ENCODE data around the gene SRPX. TPM values are rescaled to one million over a fixed set of nuclear protein-coding genes. Genes with fewer than 3 reads are reported as not detected.

SRPX gene
- total and polyA plus RNA-seq, 2 donors (not counting 1 experiment from before 2014, with no cell fraction given) = 0.59 TPM; not detected in 1

DNA sequence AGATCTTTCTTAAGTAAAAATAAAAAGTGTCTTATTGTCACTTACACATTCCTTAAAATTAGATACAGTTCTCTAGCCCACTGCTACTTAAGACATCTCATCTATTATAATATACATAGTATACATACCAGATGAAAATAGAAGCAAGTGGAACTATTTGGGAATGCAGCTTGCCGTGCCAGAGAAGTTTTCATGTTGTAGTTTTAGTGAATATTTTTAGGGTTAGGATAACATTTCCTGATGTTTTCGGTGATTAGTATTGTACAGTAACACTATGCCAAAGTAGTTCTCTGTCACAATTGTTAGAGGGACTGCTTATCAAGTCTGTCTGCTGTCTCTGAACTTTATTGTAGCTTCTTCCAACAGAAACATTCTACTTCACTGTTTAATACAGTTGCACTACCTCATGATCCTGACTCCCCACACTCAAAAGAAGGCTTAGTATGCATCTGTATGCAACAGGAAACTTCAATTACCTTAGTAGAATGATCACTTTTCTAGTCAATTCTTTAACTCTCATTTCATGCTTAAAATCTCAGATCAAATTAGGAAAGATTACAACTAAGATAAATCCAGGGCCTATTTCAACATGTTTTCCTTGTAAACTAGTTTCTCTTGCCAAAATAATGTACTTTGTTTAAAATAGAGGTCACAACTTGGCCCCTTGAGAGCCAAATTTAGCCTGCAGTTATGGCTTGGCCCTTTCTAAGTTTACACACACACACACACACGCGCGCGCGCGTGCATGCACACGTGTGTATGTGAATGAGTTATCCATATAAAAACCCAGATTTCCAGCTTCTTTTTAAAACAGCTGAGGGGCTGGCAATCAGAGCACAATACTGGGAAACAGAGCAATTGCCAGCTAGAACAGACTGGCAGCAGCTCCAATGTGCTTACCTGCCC, 42.3 kb upstream of the SRPX start:
- no peak overlapping the region for H3K9ac ChIP-seq (ENCODE audit: low read length)

DNA sequence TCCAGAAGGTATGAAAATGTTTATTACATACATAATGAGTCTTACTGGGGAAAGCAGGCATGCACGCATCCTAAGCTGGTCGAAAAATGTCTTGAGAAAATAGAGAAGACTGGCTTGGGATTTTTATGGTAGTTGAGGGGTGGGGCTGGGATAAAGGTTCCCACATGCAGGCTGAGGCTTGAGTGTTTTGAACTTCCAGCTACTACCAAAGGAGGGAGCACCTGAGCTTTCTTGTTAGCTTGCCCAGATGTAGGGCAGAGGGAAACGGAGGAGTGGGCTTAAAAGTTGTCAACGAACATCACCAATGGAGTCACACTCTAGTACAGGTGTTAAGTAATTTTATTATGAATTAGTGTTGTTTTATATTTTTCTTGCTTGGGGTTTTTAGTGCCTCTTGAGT, 39.6 kb upstream of the SRPX start:
- no peak overlapping the region for H3K27ac Mint-ChIP-seq
- ChIA-PET CTCF (no interaction called here), POLR2A (no interaction called here)
- no peaks in the 10 kb centered on the region for H4K20me1 ChIP-seq (ENCODE audit: control insufficient read depth, insufficient read depth, low read length, poor library complexity, severe bottlenecking)
- no peaks in the 10 kb centered on the region for H3K9me3 ChIP-seq (ENCODE audit: control extremely low read depth in 1 of 3, control insufficient read depth in 2 of 3, insufficient read depth in 1 of 3, low read length in 2 of 3)
- no peaks in the 10 kb centered on the region for H3K36me3 ChIP-seq (replicated peaks in 1 of 2; ENCODE audit: control extremely low read depth in 1 of 2, control insufficient read depth in 1 of 2, extremely low read depth in 1 of 2, insufficient read depth in 2 of 2, low read length in 1 of 2)
- no peak overlapping the region for H3K4me3 ChIP-seq (ENCODE audit: control extremely low read depth in 1 of 5, extremely low read depth in 1 of 5, insufficient read depth in 1 of 5, low read depth in 2 of 5, low read length in 4 of 5)
- TF ChIP-seq, protein P1, sequence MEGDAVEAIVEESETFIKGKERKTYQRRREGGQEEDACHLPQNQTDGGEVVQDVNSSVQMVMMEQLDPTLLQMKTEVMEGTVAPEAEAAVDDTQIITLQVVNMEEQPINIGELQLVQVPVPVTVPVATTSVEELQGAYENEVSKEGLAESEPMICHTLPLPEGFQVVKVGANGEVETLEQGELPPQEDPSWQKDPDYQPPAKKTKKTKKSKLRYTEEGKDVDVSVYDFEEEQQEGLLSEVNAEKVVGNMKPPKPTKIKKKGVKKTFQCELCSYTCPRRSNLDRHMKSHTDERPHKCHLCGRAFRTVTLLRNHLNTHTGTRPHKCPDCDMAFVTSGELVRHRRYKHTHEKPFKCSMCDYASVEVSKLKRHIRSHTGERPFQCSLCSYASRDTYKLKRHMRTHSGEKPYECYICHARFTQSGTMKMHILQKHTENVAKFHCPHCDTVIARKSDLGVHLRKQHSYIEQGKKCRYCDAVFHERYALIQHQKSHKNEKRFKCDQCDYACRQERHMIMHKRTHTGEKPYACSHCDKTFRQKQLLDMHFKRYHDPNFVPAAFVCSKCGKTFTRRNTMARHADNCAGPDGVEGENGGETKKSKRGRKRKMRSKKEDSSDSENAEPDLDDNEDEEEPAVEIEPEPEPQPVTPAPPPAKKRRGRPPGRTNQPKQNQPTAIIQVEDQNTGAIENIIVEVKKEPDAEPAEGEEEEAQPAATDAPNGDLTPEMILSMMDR (IDR thresholded peaks at IDR 0.05) = no peak
- TF ChIP-seq EZH2 (IDR thresholded peaks at IDR 0.05; ENCODE audit: borderline replicate concordance, insufficient read depth, low read depth, low read length, poor library complexity, severe bottlenecking) = no peak
- no peaks in the 10 kb centered on the region for H3K4me1 ChIP-seq (ENCODE audit: control insufficient read depth in 2 of 2, insufficient read depth in 2 of 2, low read length in 2 of 2)
- no peak overlapping the region for H3K9ac ChIP-seq (ENCODE audit: low read length)
- intact Hi-C loops (cut with micrococcal nuclease) = loop anchor here (2.0 kb wide), 1 partner anchor 67 kb away; the partner anchor contains the start of gene RPGR
- H3K4me2 ChIP-seq (replicated peaks; ENCODE audit: low read depth, low read length, poor library complexity, severe bottlenecking) = no peak overlapping the region
- no peaks in the 10 kb centered on the region for H3K79me2 ChIP-seq (ENCODE audit: control insufficient read depth, insufficient read depth, low read length)
- no CpG with 5 or more reads among the region's 4 CpGs for whole genome bisulfite sequencing (ENCODE audit: insufficient coverage)
- H3K9me3 Mint-ChIP-seq (ENCODE audit: insufficient read depth) = no peaks in the 10 kb centered on the region
- H3K4me3 Mint-ChIP-seq = no peak overlapping the region
- H3K27me3 ChIP-seq (replicated peaks in 1 of 4; ENCODE audit: control extremely low read depth in 1 of 4, control insufficient read depth in 3 of 4, insufficient read depth in 4 of 4, low read length in 3 of 4) = no peaks in the 10 kb centered on the region
- no peak overlapping the region for H3K27ac ChIP-seq (ENCODE audit: low read length in 2 of 2)
- ATAC-seq (ENCODE audit: low read depth) (no peak), DNase-seq (no peak)
- H2AFZ ChIP-seq (ENCODE audit: insufficient read depth, low read depth, low read length, poor library complexity, severe bottlenecking) = no peak overlapping the region
- no peaks in the 10 kb centered on the region for H3K27me3 Mint-ChIP-seq
- no peaks in the 10 kb centered on the region for H3K4me1 Mint-ChIP-seq

More for the DNA sequence above, 42.3 kb upstream of the SRPX start:
- H3K27ac ChIP-seq (ENCODE audit: low read length in 2 of 2) = no peak overlapping the region
- H4K20me1 ChIP-seq (ENCODE audit: control insufficient read depth, insufficient read depth, low read length, poor library complexity, severe bottlenecking) = no peaks in the 10 kb centered on the region
- CTCF ChIA-PET = interaction anchor here (1.7 kb wide), 1 partner anchor 64 kb away, joined by 8 read pairs; the partner anchor contains the start of gene RPGR
- no peak overlapping the region for H3K4me2 ChIP-seq (replicated peaks; ENCODE audit: low read depth, low read length, poor library complexity, severe bottlenecking)
- Mint-ChIP-seq H3K27ac (no peak overlapping the region), H3K9me3 (ENCODE audit: insufficient read depth) (no peaks in the 10 kb centered on the region), H3K4me3 (no peak overlapping the region), H3K4me1 (no peaks in the 10 kb centered on the region), H3K27me3 (no peaks in the 10 kb centered on the region)
- POLR2A ChIA-PET = no interaction called here
- DNase-seq (no peak), ATAC-seq (ENCODE audit: low read depth) (no peak)
- intact Hi-C loops (cut with micrococcal nuclease) = no loop called here
- no peaks in the 10 kb centered on the region for H3K36me3 ChIP-seq (replicated peaks in 1 of 2; ENCODE audit: control extremely low read depth in 1 of 2, control insufficient read depth in 1 of 2, extremely low read depth in 1 of 2, insufficient read depth in 2 of 2, low read length in 1 of 2)
- no peak overlapping the region for H2AFZ ChIP-seq (ENCODE audit: insufficient read depth, low read depth, low read length, poor library complexity, severe bottlenecking)
- H3K9me3 ChIP-seq (ENCODE audit: control extremely low read depth in 1 of 3, control insufficient read depth in 2 of 3, insufficient read depth in 1 of 3, low read length in 2 of 3) = no peaks in the 10 kb centered on the region
- no peak overlapping the region for H3K4me3 ChIP-seq (ENCODE audit: control extremely low read depth in 1 of 5, extremely low read depth in 1 of 5, insufficient read depth in 1 of 5, low read depth in 2 of 5, low read length in 4 of 5)
- WGBS (ENCODE audit: insufficient coverage) = no CpG with 5 or more reads among the region's 9 CpGs
- H3K79me2 ChIP-seq (ENCODE audit: control insufficient read depth, insufficient read depth, low read length) = no peaks in the 10 kb centered on the region
- TF ChIP-seq, protein P1 (IDR thresholded peaks at IDR 0.05) = no peak
- no peak for TF ChIP-seq EZH2 (IDR thresholded peaks at IDR 0.05; ENCODE audit: borderline replicate concordance, insufficient read depth, low read depth, low read length, poor library complexity, severe bottlenecking)
- H3K4me1 ChIP-seq (ENCODE audit: control insufficient read depth in 2 of 2, insufficient read depth in 2 of 2, low read length in 2 of 2) = no peaks in the 10 kb centered on the region
- no peaks in the 10 kb centered on the region for H3K27me3 ChIP-seq (replicated peaks in 1 of 4; ENCODE audit: control extremely low read depth in 1 of 4, control insufficient read depth in 3 of 4, insufficient read depth in 4 of 4, low read length in 3 of 4)

Measured in B cell (primary cell).